NCI-H1694 (cell line): ENCODE results near the gene IL27RA.

ENCODE experiments used
- DNase-seq: peaks from one replicate; lab custom pipeline; 2025; lab: John Stamatoyannopoulos, UW

The IL27RA gene

DNA sequence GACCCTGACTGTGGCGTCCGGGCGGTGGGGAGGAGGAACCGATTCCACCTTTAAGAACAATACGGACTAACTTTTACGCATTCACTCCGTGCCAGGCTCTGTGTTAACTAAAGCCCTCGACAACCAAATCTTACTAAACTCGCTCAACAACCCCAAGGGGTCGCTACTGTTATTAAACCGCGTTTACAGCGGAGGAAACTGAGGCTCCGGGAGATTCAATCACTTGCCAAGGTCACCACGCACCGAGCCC lies 57.8 kb downstream of the IL27RA start:
- DNase-seq, result peak; percentile 11

DNA sequence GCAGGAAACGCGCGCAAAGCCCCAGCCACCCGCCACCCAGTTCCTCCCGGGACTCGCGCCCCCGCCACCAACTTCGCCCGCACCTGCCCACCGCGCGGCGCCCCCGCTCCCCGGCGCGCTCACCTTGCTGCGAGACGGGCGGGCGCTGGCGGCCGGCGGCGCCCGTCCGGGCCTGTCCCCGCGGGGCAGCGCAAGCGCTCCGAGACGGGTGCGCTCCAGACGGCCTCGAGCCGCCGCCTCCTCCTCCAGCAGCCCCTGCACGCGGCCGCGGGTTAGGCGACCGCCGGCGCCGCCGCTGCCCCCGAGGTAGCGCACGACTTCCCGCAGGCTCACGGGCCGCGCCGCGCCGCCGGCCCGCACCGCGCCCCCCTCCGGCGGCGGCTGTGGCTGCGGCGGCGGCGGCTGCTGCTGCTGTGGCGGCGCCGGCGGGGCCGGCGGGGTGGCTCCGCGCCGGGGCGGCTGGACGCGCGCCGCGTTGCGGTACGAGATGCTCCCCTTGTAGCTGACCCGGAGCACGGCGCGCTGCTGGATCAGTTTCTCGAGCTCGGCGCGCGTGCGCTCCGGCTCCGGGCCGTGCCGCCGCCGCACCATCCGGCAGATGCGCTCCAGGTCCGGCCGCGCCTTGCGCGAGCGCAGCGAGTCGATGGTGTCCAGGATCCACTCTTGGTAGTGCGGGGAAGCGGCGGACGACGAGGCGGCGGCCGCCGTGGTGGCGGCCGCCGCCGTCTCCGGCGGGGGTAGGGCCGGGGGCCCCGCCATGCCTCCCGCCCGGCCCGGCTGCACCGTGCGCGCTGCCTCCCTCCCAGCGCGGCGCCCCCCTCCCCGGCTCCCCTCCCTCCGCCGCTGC lies 58.3 kb downstream of the IL27RA start:
- no peak for DNase-seq

DNA sequence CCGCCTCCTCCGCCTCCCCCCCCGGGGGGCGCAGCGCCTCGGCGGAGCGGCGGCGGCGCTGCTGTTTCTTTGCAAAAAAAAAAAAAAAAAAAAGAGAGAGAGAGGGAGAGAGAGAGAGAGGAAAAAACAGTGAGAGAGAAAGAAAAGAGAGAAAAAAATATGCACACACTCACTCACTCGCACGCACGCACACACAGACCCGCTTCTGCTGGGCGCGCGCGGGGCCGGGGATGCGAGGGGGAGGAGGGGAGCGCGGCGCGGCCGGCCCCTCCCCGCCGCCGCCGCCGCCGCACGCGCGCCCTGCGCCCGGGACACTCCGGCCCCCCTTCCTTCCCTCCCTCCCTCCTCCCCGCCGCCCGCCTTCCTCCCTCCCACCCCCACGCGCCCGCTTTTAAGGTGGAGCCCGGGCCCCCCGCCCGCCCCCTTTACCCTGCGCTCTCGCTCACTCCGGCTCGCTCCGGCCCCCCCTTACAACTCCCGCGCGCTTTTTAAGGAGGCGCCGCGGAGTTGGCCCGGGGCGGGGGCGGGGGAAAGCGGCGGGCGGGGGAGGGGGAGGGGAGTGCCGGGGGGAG lies 59.0 kb downstream of the IL27RA start, which contains the start of gene SAMD1:
Gene SAMD1 (minus strand): TSS at position 243 of the 572 bp plus-strand sequence.
- peak; percentile 60 for DNase-seq

DNA sequence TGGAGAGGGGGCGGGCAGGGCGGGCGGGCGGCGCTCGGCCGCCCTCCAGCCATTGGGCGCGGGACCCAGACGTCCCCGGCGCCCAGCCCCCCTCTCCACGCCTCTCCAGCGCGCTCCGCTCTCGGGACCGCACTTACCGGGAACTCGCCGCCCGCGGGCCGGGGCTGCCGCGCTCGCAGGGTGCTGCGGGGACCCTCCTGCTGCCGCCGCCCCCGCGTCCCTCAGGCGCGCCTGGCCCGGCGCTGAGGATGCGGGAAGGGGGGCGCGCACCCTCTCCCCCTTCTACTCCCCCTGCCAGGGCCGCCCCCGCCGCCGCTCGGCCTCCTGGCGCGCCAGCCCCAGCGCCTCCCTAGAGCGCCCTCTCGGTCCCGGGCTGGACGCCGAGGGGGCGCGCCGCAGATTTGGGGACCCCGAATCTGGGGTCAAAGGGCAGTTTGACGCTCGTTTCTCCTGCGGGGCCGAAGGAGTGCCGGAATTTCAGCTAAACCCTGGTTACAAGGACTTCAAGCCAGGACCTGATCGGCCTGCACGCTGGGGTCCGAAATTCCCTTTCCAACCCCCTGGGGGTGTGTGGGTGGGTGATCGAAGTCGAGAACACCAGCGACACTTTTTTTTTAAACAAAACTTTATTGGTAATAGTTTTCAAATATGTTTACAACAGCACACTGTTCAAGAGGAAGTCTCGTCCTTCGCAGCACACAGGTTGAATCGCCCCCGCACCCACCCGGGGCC lies 59.7 kb downstream of the IL27RA start:
- DNase-seq, result peak; percentile 23

DNA sequence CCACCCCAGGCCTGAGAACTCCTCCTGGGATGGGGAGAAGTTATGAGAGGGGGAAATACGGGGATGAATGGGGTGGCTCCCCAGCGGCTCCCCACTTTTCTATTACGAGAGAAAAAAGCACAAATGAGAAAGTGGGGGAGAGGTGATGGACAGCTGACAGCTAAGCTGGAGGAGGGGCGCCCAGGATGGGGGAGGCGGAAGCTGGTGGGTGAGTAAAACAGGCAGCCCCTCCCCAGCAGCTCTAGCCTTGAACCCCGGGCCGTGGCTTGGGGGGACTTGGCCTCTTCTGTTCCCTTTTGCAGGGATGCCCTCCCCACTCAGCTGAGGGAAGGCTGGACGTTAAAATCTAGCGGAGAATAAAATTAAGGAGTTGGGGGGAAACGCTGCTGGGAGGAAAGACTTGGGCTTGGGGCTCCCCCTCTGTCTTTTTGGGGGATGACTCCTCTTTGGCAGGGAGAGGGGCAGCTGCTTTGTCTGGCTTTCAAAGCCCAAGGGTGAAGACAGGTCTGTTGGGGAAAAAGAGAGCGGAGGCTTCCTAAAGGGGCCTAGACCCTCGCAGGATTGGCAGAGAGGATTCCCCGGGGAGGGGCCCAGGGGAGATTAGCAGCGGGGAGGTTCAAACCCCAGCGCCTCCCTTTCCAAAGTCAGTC lies 60.4 kb downstream of the IL27RA start:
- no peak for DNase-seq

DNA sequence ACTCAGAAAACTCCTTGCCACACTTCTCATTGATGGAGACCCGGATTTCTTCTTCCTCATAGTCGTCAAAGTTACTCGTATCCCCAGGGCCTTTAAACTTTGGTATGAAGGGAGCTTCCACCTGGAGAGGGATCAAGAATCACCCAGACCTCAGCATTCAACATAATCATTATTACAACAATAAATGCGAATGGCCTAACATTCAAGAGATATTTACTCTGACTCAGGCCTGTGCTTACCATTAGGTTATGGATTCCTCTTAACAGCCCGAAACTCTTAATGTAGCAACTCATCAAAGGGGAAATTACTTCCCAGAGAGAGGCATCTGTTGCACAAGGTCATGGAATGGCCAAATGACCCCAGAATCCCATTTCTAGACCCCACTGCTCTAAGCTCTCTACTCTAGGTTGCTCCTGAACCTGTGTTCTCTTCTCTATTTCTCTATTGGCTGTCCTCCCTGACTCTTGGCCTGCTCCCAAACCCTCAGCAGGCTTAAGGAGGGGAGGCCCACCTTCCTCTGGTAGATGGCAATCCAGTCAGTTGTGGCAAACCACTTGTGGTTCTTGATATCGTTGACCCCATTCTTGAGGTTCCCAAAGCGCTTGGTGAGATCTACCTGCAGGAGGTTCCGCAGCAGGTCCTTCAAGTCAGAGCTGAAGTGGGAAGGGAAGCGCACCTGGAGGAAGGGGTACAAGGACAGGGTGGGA lies 61.7 kb downstream of the IL27RA start:
- DNase-seq, result no peak

DNA sequence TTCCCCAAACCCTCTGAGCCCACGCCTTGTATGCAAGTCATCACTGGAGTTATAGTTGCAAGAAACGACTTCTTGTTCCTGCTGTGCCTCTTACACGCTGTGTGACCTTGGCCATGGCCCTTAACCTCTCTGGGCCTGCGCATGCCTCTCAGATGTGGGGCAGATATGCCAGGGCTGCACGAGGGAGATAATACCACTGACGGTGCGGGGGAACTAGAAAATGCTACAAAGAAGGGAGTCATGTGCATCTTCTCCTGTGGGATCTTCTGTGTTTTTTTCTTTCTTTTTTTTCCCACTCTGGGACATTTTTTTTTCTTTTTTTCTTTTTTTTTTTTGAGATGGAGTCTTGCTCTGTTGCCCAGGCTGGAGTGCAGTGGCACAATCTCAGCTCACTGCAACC lies 63.3 kb downstream of the IL27RA start:
- DNase-seq, result no peak

DNA sequence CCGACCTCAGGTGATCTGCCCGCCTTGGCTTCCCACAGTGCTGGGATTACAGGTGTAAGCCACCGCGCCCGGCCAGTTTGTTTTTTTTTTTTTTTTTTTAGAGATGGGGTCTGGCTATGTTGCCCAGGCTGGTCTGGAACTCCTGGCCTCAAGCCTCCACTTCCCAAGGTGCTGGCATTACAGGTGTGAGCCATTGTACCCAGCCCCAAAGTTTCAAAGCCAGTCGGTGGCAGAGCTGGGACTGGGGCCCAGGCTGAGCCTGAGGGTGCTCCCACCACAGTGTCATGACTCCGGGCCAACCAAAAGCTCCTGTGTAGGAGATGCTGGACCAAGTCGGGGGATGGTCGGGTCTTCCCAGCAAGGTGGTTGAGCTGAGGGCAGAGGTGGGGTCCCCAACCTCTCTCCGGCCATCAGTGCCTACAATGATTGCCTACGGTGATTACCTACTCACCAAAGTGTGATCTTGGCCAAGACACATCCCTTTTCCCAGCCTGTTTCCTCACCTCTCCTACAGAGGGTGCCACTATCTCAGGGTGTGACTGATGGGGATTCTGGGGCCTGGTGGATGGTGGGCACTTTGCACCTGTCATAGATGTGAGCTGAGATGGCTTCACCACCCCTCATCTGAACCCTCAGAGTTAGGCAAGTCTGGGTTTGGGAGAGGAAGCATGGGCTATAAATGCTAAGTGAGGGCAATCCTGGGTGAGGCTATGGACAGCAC lies 64.9 kb downstream of the IL27RA start:
- no peak for DNase-seq

DNA sequence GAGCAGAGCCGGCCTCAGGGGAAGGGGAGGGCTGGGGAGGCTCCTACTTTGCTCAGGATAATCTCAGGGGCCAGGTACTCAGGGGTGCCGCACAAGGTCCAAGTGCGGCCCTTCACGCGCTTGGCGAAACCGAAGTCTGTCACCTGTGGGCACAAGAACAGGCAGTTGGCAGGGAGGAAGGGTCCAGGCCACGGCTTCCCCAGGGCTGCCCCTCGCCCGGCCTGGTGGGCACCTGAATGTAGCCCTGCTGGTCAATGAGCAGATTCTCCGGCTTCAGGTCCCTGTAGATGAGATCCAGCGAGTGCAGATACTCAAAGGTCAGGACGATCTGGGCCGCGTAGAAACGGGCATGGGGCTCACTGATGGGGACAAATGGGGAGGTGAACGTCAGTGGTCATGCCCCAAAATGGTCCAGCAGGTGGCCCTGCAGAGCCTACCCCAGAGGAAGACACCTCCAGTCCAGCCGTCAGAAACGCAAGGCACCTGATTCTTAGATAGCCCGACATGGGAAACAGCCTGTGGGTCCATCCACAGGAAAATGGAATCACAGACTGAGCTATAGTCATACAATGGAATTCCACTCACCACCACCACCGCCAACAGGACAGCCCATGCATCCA lies 66.1 kb downstream of the IL27RA start:
- DNase-seq, result no peak

DNA sequence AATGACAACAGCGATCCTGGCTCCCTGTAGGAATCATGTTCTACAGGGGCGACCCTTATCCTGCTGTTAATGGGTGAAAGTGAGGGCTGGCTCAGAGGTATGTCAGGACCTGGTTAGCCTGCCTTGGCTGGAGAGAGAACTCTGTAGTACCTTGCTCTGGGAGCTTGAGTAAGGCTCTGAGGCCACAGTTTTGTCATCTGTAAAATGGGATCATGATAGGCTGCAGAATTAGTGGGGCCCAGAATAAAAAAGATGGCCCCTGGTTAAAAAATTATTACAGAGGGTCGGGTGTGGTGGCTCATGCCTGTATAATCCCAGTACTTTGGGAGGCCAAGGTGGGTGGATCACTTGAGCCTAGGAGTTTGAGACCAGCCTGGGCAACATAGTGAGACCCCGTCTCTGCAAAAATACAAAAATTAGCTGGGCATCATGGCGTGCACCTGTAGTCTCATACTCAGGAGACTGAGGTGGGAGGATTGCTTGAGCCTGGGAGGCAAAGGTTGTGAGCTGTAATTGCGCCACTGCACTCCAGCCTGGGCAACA lies 69.5 kb downstream of the IL27RA start:
- DNase-seq, result no peak

DNA sequence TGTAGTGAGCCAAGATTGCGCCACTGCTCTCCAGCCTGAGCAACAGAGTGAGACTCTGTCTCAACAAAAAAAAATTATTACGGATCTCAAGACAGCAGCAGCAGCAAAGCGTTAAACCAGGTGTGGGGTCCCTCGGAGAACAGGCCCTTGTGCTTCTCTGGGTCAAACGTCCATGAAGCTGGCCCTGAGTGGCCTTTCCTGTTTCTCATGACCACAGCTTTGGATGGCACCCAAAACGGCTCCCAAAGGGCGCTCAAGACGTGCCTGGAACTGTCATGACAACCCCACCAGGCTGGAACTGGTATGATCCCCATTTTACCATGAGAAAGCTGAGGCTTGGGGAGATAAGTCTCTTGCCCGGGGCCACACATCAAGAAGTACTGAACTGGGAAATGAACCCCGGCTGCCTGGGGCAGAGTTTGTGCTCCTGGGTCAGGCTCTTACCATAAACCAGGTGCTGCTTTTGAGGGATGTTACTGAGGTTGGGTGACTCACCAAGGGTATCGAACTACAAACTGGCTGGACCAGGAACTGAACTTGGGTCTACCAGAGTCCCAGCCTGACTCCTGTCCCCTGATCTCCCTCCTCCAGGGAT lies 70.6 kb downstream of the IL27RA start:
- DNase-seq, result no peak

DNA sequence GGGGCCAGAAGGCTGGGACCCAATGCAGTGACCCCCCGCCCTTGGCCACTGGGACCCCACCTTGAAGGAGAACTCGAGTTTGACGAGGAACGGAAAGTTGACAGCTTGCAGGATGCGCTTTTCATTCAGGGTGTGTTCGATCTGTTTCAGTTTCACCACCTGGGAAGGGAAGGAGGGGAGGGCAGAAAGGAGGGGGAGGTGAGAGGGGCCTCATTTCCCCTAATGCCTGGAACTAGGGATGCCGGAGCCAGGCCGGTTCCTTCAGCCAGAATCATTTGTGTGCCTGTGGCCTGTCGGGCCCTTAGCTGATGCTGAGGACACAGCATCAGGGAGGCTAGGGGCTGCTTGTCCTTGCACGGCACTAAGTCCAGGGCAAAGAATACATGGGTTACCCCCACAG lies 71.2 kb downstream of the IL27RA start:
- no peak for DNase-seq
